ENCODE results near the gene KISS1. TPM values are rescaled to one million over a fixed set of nuclear protein-coding genes. Genes with fewer than 3 reads are reported as not detected.

Gene KISS1
- total RNA-seq, 1 donor from 2014 or later = not detected

DNA sequence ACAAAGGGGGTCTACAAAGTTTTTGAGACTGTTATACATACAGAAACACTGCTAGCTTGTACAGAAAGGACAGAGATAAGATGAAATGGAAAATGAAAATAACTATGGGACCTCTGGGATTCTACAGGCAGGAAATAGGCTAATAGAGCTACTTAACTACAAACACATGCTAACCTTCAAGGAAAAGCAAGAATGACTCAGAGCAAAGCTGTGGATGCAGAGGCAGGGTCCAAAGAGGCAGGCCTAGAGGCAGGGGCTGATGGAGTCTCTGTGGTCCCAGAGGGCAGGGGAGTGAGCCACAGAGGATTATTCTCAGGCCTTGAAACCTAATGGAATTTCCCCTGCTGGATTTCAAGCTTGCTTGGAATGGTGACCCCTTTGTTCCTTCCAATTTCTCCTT lies 36.2 kb upstream of the KISS1 start:
- ChIA-PET POLR2A (no interaction called here), CTCF (interaction anchor here (0.9 kb wide), 1 partner anchor 25 kb away, joined by 3 read pairs; no protein-coding TSS in a partner anchor)
- Mint-ChIP-seq H3K9me3 (no peaks in the 10 kb centered on the region), H3K36me3 (ENCODE audit: low read depth) (no peaks in the 10 kb centered on the region), H3K27ac (no peak overlapping the region), H3K4me1 (no peaks in the 10 kb centered on the region), H3K27me3 (peaks cover 4% of the 10 kb centered on the region), H3K4me3 (no peak overlapping the region)
- DNase-seq (no peak), ATAC-seq (ENCODE audit: low read depth) (no peak)
- TF ChIP-seq, protein P1, sequence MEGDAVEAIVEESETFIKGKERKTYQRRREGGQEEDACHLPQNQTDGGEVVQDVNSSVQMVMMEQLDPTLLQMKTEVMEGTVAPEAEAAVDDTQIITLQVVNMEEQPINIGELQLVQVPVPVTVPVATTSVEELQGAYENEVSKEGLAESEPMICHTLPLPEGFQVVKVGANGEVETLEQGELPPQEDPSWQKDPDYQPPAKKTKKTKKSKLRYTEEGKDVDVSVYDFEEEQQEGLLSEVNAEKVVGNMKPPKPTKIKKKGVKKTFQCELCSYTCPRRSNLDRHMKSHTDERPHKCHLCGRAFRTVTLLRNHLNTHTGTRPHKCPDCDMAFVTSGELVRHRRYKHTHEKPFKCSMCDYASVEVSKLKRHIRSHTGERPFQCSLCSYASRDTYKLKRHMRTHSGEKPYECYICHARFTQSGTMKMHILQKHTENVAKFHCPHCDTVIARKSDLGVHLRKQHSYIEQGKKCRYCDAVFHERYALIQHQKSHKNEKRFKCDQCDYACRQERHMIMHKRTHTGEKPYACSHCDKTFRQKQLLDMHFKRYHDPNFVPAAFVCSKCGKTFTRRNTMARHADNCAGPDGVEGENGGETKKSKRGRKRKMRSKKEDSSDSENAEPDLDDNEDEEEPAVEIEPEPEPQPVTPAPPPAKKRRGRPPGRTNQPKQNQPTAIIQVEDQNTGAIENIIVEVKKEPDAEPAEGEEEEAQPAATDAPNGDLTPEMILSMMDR (IDR thresholded peaks at IDR 0.05) = no peak
- intact Hi-C loops (cut with micrococcal nuclease) = no loop called here

DNA sequence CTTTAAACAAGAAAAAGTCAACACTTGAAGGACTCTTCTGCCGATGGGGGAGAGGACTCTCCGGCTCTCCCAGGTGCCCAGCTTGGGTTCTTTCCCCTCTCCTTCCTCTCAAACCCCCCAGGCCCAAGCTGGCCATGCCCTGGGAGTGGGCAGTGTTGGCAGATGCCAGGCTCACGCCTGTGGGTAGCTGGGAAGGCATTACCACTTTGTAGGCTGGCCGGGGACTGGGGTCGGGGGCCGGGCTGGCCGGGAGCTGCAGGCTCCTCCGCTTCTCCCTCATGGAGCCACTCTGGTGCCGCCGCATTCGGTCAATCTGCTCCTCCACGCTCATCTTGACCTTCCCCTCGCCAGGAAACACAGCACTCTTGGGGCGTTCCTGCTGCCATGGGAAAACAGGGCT lies 33.9 kb upstream of the KISS1 start:
- POLR2A ChIA-PET = no interaction called here

DNA sequence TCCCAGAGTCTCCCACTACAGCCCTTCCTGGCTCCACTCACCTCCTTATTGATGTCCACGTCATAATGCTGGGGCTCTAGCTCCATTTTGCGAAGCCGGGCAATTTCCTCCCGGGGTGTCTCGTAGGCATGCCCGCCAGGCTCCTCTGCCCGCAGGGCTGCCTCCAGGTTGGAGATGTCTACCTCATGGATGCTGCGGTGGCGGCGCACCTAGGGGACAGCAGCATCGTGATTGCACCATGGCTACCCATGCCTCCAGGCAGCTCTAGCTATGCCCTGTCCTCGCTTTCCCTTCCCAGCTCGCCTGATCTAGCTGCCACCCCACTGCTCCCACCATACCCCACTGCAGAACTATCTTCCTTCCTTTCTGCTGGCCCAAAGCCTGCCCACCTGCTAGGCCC lies 32.6 kb upstream of the KISS1 start:
- POLR2A ChIA-PET = no interaction called here
- H3K36me3 Mint-ChIP-seq (ENCODE audit: low read depth) = no peaks in the 10 kb centered on the region
- ATAC-seq (ENCODE audit: low read depth) = no peak
- intact Hi-C loops (cut with micrococcal nuclease) = no loop called here
- H3K4me1 Mint-ChIP-seq = no peaks in the 10 kb centered on the region
- no peak overlapping the region for H3K4me3 Mint-ChIP-seq
- DNase-seq = no peak
- H3K9me3 Mint-ChIP-seq = no peaks in the 10 kb centered on the region
- CTCF ChIA-PET = no interaction called here
- TF ChIP-seq, protein P1 (IDR thresholded peaks at IDR 0.05) = no peak
- no peak overlapping the region for H3K27ac Mint-ChIP-seq
- peaks cover 2% of the 10 kb centered on the region for H3K27me3 Mint-ChIP-seq

More for the DNA sequence above, 33.9 kb upstream of the KISS1 start:
- intact Hi-C loops (cut with micrococcal nuclease) = no loop called here
- Mint-ChIP-seq H3K36me3 (ENCODE audit: low read depth) (no peaks in the 10 kb centered on the region), H3K4me3 (no peak overlapping the region), H3K9me3 (no peaks in the 10 kb centered on the region), H3K27ac (no peak overlapping the region), H3K27me3 (peaks cover 4% of the 10 kb centered on the region), H3K4me1 (no peaks in the 10 kb centered on the region)
- ATAC-seq (ENCODE audit: low read depth) = no peak
- CTCF ChIA-PET = no interaction called here
- TF ChIP-seq, protein P1 (IDR thresholded peaks at IDR 0.05) = no peak
- no peak for DNase-seq

DNA sequence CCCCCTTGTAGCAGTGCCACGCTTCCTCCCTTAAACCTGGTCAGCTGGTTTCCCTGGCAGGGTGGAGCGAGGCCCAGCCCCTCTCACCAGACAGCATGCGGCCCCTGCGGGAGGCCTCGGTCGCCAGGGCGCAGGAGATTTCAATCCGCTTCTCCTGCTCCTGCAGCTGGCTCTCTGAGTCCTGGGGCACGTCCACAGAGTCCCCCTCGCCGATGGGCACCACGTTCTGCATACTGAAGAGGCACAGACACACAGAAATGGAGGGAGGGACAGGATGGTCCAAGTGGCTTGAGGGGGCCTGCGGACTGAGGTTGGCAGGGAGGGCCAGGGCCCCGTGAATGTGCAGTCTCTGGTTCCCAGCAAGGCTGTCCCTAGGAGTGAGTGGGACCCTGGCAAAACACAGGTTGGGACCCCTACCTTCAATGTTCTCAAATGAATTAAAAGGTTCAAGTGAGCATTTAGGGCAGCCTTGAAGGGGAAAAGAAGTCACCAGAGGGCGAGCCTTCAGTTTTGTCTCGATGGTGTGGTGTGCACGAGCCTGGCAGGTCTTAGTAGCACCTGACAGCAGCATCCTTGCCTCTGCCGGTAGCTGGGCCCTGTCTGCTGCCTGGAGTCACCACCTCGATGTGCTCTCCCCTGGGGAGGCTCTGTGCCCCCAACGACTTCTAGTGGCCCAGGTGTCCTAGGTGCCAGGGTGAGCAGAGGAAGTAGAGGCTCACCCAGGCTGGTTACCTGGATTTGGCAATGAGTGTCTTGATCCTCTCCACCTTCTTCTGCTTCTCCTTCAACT lies 31.9 kb upstream of the KISS1 start:
- no peaks in the 10 kb centered on the region for H3K27me3 Mint-ChIP-seq
- H3K4me3 Mint-ChIP-seq = no peak overlapping the region
- POLR2A ChIA-PET = no interaction called here
- no peak for ATAC-seq (ENCODE audit: low read depth)
- DNase-seq = no peak
- H3K36me3 Mint-ChIP-seq (ENCODE audit: low read depth) = no peaks in the 10 kb centered on the region
- CTCF ChIA-PET = interaction anchor here (1.1 kb wide), 1 partner anchor 21 kb away, joined by 3 read pairs; no protein-coding TSS in a partner anchor
- H3K4me1 Mint-ChIP-seq = no peaks in the 10 kb centered on the region
- TF ChIP-seq, protein P1 (IDR thresholded peaks at IDR 0.05) = no peak
- H3K27ac Mint-ChIP-seq = no peak overlapping the region
- no peaks in the 10 kb centered on the region for H3K9me3 Mint-ChIP-seq
- intact Hi-C loops (cut with micrococcal nuclease) = no loop called here

DNA sequence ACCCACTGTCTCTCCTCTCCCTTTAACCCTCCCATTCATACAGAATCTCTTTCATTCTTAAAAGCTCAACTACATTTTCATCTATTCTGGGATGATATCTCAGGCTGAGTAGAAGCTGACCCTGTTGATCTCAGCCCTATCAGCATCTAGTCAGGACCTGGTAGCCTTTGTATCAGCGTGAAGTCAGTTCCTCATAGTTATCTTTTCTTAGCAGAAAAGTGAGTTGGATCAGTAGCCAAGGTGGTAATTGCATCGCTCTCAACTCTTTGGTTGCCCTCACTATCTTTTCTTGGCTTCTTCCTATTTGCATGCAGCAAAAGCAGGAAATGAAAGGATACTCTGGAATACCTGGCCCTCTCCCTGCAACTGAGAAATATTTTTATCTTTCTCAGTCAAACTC lies 31.1 kb upstream of the KISS1 start:
- H3K4me3 Mint-ChIP-seq = no peak overlapping the region
- ATAC-seq (ENCODE audit: low read depth) = no peak
- ChIA-PET CTCF (interaction anchor here (1.1 kb wide), 1 partner anchor 20 kb away, joined by 3 read pairs; no protein-coding TSS in a partner anchor), POLR2A (no interaction called here)
- DNase-seq = no peak
- TF ChIP-seq, protein P1 (IDR thresholded peaks at IDR 0.05) = no peak
- intact Hi-C loops (cut with micrococcal nuclease) = no loop called here
- H3K9me3 Mint-ChIP-seq = no peaks in the 10 kb centered on the region
- no peaks in the 10 kb centered on the region for H3K27me3 Mint-ChIP-seq
- H3K4me1 Mint-ChIP-seq = no peaks in the 10 kb centered on the region
- no peak overlapping the region for H3K27ac Mint-ChIP-seq
- no peaks in the 10 kb centered on the region for H3K36me3 Mint-ChIP-seq (ENCODE audit: low read depth)

Measured in activated B cell treated with CpG ODN at 0.5 μM for 24 hours (primary cell).